Ishikawa (cell line): ENCODE data around the gene SAMSN1.

Source experiments
- CEBPB ChIP-seq: IDR thresholded peaks from 2 replicates; pipeline ENCODE4 v1.6.1; 2012
- EGR1 ChIP-seq: IDR thresholded peaks from 2 replicates; pipeline ENCODE4 v1.6.1; 2012
- EP300 ChIP-seq: IDR thresholded peaks from 2 replicates; pipeline ENCODE4 v1.6.1; 2012; ENCODE audit warnings: borderline replicate concordance
- FOXM1 ChIP-seq: IDR thresholded peaks from 2 replicates; pipeline ENCODE4 v1.6.1; 2012; ENCODE audit warnings: low read depth, borderline replicate concordance
- RAD21 ChIP-seq: IDR thresholded peaks from 2 replicates; pipeline ENCODE4 v1.6.1; 2012; ENCODE audit warnings: low read depth
- REST ChIP-seq: IDR thresholded peaks from 2 replicates; pipeline ENCODE4 v1.6.1; 2012; ENCODE audit warnings: low read depth, mild to moderate bottlenecking
- TAF1 ChIP-seq: IDR thresholded peaks from 2 replicates; pipeline ENCODE4 v1.6.1; 2012; ENCODE audit warnings: low read depth, mild to moderate bottlenecking
- TCF12 ChIP-seq: IDR thresholded peaks from 2 replicates; pipeline ENCODE4 v1.6.1; 2012; ENCODE audit warnings: low read depth
- YY1 ChIP-seq: IDR thresholded peaks from 2 replicates; pipeline ENCODE4 v1.6.1; 2012; ENCODE audit warnings: low read depth

DNA sequence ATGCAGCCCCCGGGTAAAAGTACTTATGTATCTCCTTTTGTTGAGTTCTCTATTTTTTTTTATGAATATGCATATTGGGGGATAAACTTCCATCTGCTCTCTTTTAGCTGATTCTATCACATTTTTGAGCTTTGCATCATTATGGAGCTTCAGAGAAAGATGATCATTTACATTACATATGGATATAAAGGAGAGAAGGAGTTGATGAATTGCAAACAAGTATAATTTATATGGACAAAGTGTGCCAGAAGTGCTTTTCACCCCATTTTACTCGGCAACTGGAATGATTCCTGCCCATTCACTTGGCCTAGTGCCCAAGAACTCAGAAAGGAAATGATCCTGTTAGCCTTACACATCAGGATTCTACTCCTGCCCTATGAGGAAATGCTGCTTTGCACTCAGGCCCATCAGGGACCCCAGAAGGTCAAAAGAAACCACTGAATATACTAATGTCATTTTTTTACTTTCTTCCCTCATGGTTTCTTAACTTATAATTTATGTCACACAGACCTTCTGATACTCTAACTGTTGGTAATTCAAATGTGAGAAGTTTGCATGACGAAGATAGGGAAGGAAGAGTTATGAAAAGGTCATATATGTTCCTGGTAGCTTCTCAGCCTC is 65.6 kb downstream of the SAMSN1 start:
- TF ChIP-seq EP300: no peak
- TF ChIP-seq REST: no peak
- no peak for TF ChIP-seq TAF1
- TF ChIP-seq RAD21: no peak
- TF ChIP-seq EGR1: no peak
- no peak for TF ChIP-seq CEBPB
- TF ChIP-seq TCF12: no peak
- no peak for TF ChIP-seq YY1
- TF ChIP-seq FOXM1: no peak
